Spleen (tissue), 7 donors: ENCODE data around the gene RAB29.

Experiments
- POLR2A ChIP-seq, 3 donors: fragments of 450-650 bp; IDR thresholded peaks; one replicate each; pipeline ENCODE4 v1.5.1; 2017; ENCODE audit warnings: antibody characterized with exemption in 3 of 3, mild to moderate bottlenecking in 1 of 3
- TF ChIP-seq, protein P1 (sequence below), 11 experiments: fragments of 200-600 bp in 7 of 11; fragments of 450-650 bp in 4 of 11; sonication (generic) in 4 of 11; IDR thresholded peaks in 8 of 11; conservative IDR thresholded peaks in 3 of 11; 1 replicate in 7 of 11; 2 replicates in 4 of 11; pipeline versions ENCODE4 v1.4.0 to v1.8.0; 2016 to 2021; ENCODE audit warnings: antibody characterized with exemption in 11 of 11, inconsistent platforms in 4 of 11, mild to moderate bottlenecking in 1 of 11
- donor health status: DM: no; HTN: no; CAD: no; lungs with moderate emphysema.
- donor health status: DM: no; HTN: no; CAD: no.
- donor health status: DM: no; HTN: no; CAD: no.

- TF ChIP-seq, protein P1, sequence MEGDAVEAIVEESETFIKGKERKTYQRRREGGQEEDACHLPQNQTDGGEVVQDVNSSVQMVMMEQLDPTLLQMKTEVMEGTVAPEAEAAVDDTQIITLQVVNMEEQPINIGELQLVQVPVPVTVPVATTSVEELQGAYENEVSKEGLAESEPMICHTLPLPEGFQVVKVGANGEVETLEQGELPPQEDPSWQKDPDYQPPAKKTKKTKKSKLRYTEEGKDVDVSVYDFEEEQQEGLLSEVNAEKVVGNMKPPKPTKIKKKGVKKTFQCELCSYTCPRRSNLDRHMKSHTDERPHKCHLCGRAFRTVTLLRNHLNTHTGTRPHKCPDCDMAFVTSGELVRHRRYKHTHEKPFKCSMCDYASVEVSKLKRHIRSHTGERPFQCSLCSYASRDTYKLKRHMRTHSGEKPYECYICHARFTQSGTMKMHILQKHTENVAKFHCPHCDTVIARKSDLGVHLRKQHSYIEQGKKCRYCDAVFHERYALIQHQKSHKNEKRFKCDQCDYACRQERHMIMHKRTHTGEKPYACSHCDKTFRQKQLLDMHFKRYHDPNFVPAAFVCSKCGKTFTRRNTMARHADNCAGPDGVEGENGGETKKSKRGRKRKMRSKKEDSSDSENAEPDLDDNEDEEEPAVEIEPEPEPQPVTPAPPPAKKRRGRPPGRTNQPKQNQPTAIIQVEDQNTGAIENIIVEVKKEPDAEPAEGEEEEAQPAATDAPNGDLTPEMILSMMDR (IDR thresholded peaks at IDR 0.05 in 8 of 11, conservative IDR thresholded peaks at IDR 0.05 in 3 of 11): no peak
- no peak for TF ChIP-seq POLR2A (IDR thresholded peaks at IDR 0.05)
Measured at GRCh38 chr1:205733438-205734175, 41.7 kb downstream of the RAB29 start.
